22Rv1 (cell line): ENCODE data around the gene RPS26.
A peak's percentile ranks its signal among the peaks of the same experiment; 100 is the strongest.

Experiments used
- H3K27ac ChIP-seq: fragments of 450-650 bp; 2 replicates; pipeline ENCODE4 v1.5.1; 2017
- ZFX ChIP-seq: fragments of 450-650 bp; IDR thresholded peaks from 2 replicates; pipeline ENCODE4 v1.6.1; 2017; ENCODE audit warnings: antibody characterized with exemption, borderline replicate concordance
- TF ChIP-seq, protein P1 (sequence below): fragments of 450-650 bp; IDR thresholded peaks from 2 replicates; pipeline ENCODE4 v1.5.1; 2017; ENCODE audit warnings: mild to moderate bottlenecking

RPS26 gene

DNA sequence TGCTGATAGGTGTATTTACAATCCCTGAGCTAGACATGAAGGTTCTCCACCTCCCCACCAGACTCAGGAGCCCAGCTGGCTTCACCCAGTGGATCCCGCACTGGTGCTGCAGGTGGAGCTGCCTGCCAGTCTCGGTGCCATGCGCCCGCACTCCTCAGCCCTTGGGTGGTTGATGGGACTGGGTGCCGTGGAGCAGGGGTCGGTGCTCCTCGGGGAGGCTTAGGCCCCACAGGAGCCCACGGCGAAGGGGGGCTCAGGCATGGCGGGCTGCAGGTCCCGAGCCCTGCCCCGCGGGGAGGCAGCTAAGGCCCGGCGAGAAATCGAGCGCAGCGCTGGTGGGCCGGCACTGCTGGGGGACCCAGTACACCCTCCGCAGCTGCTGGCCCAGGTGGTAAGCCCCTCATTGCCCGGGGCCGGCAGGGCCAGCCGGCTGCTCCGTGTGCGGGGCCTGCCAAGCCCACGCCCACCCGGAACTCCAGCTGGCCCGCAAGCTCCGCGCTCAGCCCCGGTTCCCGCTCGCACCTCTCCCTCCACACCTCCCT is 41.6 kb upstream of the RPS26 start:
- H3K27ac ChIP-seq: peak overlapping the region; percentile 97
- TF ChIP-seq, protein P1, sequence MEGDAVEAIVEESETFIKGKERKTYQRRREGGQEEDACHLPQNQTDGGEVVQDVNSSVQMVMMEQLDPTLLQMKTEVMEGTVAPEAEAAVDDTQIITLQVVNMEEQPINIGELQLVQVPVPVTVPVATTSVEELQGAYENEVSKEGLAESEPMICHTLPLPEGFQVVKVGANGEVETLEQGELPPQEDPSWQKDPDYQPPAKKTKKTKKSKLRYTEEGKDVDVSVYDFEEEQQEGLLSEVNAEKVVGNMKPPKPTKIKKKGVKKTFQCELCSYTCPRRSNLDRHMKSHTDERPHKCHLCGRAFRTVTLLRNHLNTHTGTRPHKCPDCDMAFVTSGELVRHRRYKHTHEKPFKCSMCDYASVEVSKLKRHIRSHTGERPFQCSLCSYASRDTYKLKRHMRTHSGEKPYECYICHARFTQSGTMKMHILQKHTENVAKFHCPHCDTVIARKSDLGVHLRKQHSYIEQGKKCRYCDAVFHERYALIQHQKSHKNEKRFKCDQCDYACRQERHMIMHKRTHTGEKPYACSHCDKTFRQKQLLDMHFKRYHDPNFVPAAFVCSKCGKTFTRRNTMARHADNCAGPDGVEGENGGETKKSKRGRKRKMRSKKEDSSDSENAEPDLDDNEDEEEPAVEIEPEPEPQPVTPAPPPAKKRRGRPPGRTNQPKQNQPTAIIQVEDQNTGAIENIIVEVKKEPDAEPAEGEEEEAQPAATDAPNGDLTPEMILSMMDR: peak; percentile 13; the same call in 1 of the 2 replicates

DNA sequence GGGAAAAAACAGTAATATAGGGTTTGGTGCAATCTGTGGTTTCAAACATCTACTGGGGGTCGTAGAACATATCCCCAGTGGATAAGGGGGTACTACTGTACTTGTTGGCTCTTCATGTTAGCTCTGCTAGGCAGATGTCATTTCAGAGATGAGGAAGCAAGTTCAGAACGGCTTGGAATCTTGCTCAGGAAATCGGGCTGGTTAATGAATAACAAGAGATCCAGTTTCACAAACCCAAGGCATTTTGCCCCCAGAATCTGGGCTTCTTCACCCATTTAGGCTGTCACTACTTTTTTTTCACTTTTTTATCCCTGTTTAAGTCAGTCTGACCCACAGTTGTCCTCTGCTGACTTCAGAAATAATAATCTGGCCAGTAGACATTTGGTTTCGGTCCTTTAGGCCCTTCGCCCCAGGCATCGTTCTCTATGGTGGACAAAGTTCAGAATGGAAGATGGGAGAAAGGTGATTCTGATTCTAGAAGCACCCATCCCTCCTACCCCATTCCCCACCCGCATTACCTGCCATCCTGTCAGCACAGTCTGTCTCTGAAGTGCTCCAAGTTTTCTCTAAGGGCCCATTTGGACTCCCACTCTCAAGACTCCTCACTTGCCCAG is 40.1 kb upstream of the RPS26 start:
- peak overlapping the region; percentile 97 for H3K27ac ChIP-seq
- TF ChIP-seq ZFX: no peak
- TF ChIP-seq, protein P1: no peak

DNA sequence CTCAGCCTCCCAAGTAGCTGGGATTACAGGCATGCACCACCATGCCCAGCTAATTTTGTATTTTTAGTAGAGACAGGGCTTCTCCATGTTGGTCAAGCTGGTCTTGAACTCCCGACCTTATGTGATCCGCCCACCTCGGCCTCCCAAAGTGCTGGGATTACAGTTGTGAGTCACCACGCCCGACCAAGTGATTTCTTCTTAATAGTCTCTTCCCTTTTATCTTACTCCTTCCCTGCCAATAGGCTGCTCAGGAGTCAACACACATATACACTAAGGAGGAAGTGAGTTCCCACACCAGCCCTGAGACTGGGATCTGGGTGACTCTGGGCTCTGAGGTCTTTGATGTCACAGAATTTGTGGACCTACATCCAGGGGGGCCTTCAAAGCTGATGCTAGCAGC is 38.3 kb upstream of the RPS26 start:
- peak overlapping the region; percentile 97 for H3K27ac ChIP-seq

DNA sequence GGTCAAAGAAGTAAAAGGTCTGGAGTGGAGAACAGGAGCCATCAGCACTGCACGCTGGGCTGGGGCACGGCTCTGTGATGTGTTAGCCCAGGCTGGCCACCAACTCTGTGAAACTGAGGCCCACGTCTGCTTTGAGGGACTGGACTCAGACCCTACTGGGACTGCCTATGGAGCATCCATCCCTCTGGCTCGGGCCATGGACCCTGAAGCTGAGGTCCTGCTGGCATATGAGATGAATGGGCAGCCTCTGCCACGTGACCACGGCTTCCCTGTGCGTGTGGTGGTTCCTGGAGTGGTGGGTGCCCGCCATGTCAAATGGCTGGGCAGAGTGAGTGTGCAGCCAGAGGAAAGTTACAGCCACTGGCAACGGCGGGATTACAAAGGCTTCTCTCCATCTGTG is 37.5 kb upstream of the RPS26 start:
- H3K27ac ChIP-seq: peak overlapping the region; percentile 97
- no peak for TF ChIP-seq ZFX
- TF ChIP-seq, protein P1: no peak

DNA sequence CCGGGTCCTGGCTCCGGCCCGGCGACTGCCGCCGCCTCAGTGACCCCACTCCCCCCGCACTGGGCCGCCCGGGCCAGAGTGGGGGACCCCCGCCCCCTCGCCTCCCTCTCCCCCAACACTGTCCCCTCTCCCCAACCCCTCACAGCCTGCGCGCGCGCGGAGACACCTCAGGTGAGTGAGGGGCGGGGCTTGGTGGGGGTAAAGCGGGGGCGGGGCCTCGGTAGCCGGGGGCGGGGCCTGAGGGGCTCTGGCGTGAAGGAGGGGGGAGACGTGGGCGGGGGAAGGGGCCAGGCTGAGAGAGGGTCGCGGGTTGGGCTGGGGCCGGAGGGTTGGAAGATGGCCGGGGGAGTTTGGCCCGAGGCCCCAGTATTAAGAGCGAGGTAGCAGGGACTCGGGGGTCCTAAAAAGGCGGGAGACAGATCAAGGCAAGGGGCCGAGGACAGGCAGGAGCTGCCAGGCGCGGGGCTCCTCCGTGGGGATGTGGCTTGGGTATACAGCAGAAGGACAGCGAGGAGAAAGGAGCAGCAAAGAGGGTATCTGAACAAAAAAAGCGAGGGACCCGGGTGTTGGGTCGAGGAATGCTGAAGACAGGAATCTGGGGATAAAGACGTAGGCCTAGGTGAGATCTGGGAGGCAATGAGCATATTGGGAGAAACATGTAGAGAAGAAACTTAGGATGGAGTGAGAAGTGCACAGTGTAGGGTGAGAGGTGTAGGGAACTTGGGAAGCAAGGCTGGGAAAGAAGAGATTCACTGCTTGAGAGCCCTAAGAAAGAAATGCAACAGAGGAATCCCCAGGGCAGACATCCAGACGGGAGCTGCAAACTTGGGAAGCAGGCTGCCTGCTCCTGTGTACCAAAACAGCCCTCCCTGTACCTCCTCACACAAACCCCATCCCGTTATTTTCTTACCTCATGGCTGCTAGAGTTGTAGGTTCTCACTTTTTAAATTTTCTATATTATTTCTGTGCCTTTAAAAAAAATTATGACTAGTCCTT is 33.9 kb upstream of the RPS26 start:
- no peak for TF ChIP-seq ZFX
- TF ChIP-seq, protein P1: no peak
- peak overlapping the region; percentile 97 for H3K27ac ChIP-seq

DNA sequence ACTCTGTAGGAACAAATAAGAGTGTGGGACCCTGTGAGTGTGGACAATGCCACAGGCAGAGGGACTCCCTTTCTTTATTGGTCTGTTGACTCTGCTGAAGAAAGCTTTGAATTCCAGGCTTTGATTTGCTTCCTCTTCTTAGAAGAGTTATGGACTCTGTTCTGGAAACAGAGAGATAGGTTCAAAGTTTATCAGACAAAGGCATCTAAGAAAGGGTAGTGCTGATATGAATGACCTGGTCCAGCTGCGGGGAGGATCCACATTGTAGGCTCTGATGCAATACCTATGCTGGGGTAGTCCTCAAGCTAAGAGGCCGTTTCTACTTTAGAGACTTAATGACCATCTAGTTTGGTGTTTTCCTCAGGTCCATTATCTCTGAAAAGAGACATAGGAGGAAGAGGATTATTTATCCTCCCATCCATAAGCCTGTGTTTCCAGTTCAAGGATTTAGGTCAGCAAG is 31.6 kb upstream of the RPS26 start:
- no peak overlapping the region for H3K27ac ChIP-seq
- no peak for TF ChIP-seq ZFX
- TF ChIP-seq, protein P1: no peak

DNA sequence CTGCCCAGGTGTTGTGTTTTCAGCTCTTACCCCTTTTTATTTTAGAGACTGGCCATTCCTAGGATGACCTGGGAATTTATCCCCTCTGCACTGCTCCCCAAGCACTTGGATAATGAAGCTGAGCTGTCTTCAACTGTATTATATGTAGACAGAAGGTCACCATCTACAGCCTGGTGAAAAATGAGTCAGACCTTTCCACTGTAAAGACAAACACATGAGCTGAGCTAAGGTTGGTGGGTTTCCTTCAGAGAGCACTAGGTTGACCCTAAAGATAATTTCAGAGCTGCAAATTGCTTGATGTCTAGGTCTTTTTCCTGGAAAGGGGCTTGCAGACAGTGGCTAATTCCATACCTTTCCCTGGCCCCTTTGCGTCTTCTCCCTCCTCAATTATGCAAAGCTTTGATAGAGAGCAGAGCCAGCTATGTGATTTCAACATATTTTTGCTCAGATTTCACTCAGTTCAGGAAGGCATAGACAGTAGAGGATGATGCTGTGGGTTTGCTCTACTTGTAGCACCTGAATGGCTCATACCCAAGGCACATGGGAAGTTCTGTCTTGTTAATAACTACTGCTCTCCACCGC is 30.1 kb upstream of the RPS26 start:
- no peak overlapping the region for H3K27ac ChIP-seq
- TF ChIP-seq ZFX: no peak
- TF ChIP-seq, protein P1: no peak
